ENCODE data around the gene MAPKAPK2.

MAPKAPK2 gene

GRCh38 chr1:206722751-206723461 is 38.2 kb downstream of the MAPKAPK2 start:
- no peak for DNase-seq (ENCODE audit: extremely low spot score)
- TF ChIP-seq FOXA1 (IDR thresholded peaks at IDR 0.05) (no peak), SUZ12 (IDR thresholded peaks at IDR 0.05) (no peak), LEF1 (IDR thresholded peaks at IDR 0.05; ENCODE audit: borderline replicate concordance) (no peak), NFRKB (IDR thresholded peaks at IDR 0.05) (no peak)
- ChIA-PET CTCF (no interaction called here), POLR2A (no interaction called here)

DNA sequence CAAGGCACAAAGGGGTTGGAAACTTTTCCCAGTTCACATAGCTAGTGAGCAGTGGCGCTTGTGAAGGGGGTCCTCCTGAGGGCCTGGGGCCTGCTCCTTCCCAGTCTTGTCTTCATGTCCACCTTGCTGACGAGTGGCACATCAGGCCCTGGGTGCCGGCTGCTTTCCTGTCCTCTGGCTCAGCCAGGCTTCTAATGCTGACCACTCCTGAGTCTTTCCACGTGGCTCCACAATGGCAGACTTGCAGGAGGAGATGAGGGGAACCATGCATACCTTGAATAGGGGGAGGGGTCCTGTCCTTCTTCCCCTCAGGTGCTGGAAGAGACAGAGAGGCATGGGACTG is 38.7 kb downstream of the MAPKAPK2 start:
- TF ChIP-seq LEF1 (IDR thresholded peaks at IDR 0.05; ENCODE audit: borderline replicate concordance) (no peak), SP1 (IDR thresholded peaks at IDR 0.05) (no peak), FOXM1 (IDR thresholded peaks at IDR 0.05; ENCODE audit: borderline replicate concordance) (no peak), NFRKB (IDR thresholded peaks at IDR 0.05) (no peak), ARNT (IDR thresholded peaks at IDR 0.05) (no peak), HDGF (IDR thresholded peaks at IDR 0.05; ENCODE audit: borderline replicate concordance) (no peak), ZNF384 (IDR thresholded peaks at IDR 0.05) (no peak), ELF4 (IDR thresholded peaks at IDR 0.05) (no peak), FOXA1 (IDR thresholded peaks at IDR 0.05) (no peak), FOXK2 (IDR thresholded peaks at IDR 0.05) (no peak), BHLHE40 (IDR thresholded peaks at IDR 0.05; ENCODE audit: borderline replicate concordance) (no peak), TARDBP (IDR thresholded peaks at IDR 0.05) (no peak)
- TF ChIP-seq, protein P1, sequence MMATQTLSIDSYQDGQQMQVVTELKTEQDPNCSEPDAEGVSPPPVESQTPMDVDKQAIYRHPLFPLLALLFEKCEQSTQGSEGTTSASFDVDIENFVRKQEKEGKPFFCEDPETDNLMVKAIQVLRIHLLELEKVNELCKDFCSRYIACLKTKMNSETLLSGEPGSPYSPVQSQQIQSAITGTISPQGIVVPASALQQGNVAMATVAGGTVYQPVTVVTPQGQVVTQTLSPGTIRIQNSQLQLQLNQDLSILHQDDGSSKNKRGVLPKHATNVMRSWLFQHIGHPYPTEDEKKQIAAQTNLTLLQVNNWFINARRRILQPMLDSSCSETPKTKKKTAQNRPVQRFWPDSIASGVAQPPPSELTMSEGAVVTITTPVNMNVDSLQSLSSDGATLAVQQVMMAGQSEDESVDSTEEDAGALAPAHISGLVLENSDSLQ (IDR thresholded peaks at IDR 0.05), result no peak
- POLR2A ChIA-PET, result no interaction called here
- DNase-seq (ENCODE audit: extremely low spot score), result no peak
- CTCF ChIA-PET, result no interaction called here

- DNase-seq (ENCODE audit: extremely low spot score), result no peak
- POLR2A ChIA-PET, result no interaction called here
- TF ChIP-seq ARNT (IDR thresholded peaks at IDR 0.05), result no peak
- no peak for TF ChIP-seq CTBP1 (IDR thresholded peaks at IDR 0.05; ENCODE audit: borderline replicate concordance)
- no peak for TF ChIP-seq L3MBTL2 (conservative IDR thresholded peaks at IDR 0.05)
- TF ChIP-seq ZNF384 (IDR thresholded peaks at IDR 0.05), result no peak
- TF ChIP-seq TARDBP (IDR thresholded peaks at IDR 0.05), result no peak
- CTCF ChIA-PET, result no interaction called here
Measured at GRCh38 chr1:206723805-206724472, 39.2 kb downstream of the MAPKAPK2 start.

DNA sequence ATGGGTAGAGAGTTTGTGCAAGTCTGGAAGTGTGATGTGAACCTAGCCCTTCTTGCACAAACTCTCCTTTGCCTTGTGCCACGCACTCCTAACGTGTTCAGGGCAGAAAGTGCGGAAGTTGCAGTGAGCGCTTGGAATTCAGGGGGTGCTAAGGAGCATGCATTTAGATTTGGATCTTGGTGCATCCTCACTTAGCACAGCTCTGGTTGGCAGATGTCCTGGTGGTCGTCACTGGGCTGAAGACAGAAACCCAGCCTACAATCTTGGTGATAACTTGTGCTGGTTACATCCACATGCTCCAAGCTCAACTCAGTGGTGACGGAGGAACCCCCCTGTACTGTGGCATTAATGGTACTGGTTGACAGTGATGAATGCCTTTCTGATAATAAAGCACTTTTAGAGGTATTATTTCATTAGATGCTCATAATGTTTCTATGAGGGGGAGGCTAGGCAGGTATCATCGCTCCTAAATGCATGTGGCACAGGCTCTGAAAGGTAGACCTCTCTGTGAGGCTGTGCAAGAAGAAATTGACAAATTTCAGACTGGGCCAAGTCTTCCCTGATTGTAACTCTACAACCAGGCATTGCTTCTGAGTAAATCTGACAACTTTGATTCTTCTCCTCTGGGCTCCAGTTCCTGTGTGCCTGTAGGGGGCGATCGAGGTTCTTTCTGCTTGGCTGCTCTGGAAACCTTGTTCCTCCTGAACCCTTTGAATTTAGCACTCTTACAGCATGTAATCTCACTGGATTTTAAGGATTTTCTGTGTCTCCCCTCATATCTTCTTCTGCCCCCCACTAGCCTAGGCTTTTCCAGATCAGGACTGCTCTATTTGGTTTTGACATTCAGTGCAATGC is 40.6 kb downstream of the MAPKAPK2 start:
- TF ChIP-seq, protein P1 (IDR thresholded peaks at IDR 0.05), result peak; percentile 57; the same call in 1 of the 2 replicates
- no peak for TF ChIP-seq FOXM1 (IDR thresholded peaks at IDR 0.05; ENCODE audit: borderline replicate concordance)
- peak; percentile 71 for DNase-seq (ENCODE audit: extremely low spot score)
- ChIA-PET CTCF (interaction anchor here (0.6 to 2.4 kb wide), 9 partner anchors 8 to 211 kb away, joined by 3 to 15 read pairs (median 3); no protein-coding TSS in a partner anchor), POLR2A (interaction anchor here (1.2 kb wide), 1 partner anchor 90 kb away, joined by 3 read pairs; the partner anchor contains the start of gene DYRK3)

DNA sequence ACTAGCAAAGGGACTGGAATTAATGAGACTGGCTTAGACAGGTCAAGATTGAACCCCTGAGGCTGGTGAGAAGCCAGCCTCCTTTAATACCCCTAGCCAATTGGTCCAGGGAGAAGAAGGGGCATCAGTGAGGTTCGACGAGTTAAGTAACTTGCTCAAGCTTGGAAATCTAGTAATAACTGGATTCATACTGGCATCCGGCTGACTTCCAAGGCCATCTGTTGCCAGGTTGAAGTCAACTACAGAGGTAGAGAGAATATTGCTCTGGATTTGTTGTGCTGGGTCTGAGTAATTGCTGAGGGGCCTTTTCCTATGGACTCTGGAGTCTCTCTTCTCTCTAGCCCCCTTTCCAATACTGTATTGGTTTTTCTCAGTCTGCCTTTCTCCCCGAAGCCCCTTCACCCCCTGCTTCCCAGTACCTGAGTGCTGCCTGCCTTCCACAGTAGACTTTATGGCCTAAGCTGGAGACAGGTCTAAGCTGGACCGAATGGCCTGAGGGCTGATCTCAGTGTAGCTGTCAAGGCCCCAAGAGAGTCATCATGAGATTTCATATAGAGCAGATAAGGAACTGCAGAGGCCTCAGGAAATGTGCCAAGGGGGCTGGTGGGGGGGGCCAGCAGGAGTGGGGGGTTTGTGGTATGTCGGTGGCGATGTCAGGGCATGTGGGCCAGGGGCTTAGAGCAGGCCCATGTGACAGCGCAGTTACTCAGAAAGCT is 43.4 kb downstream of the MAPKAPK2 start:
- no peak for TF ChIP-seq FOXM1 (IDR thresholded peaks at IDR 0.05; ENCODE audit: borderline replicate concordance)
- no peak for TF ChIP-seq SUZ12 (IDR thresholded peaks at IDR 0.05)
- no peak for TF ChIP-seq NFRKB (IDR thresholded peaks at IDR 0.05)
- no peak for TF ChIP-seq ELF4 (IDR thresholded peaks at IDR 0.05)
- TF ChIP-seq CTBP1 (IDR thresholded peaks at IDR 0.05; ENCODE audit: borderline replicate concordance), result no peak
- no peak for TF ChIP-seq TARDBP (IDR thresholded peaks at IDR 0.05)
- TF ChIP-seq ARNT (IDR thresholded peaks at IDR 0.05), result no peak
- TF ChIP-seq SP1 (IDR thresholded peaks at IDR 0.05), result no peak
- no peak for TF ChIP-seq FOXA1 (IDR thresholded peaks at IDR 0.05)
- no peak for TF ChIP-seq FOXK2 (IDR thresholded peaks at IDR 0.05)
- TF ChIP-seq LEF1 (IDR thresholded peaks at IDR 0.05; ENCODE audit: borderline replicate concordance), result no peak
- TF ChIP-seq HDGF (IDR thresholded peaks at IDR 0.05; ENCODE audit: borderline replicate concordance), result no peak
- no peak for TF ChIP-seq BHLHE40 (IDR thresholded peaks at IDR 0.05; ENCODE audit: borderline replicate concordance)
- TF ChIP-seq, protein P1 (IDR thresholded peaks at IDR 0.05), result no peak
- TF ChIP-seq ZNF384 (IDR thresholded peaks at IDR 0.05), result no peak
- no peak for TF ChIP-seq L3MBTL2 (conservative IDR thresholded peaks at IDR 0.05)
- CTCF ChIA-PET, result no interaction called here
- POLR2A ChIA-PET, result no interaction called here
- no peak for DNase-seq (ENCODE audit: extremely low spot score)

DNA sequence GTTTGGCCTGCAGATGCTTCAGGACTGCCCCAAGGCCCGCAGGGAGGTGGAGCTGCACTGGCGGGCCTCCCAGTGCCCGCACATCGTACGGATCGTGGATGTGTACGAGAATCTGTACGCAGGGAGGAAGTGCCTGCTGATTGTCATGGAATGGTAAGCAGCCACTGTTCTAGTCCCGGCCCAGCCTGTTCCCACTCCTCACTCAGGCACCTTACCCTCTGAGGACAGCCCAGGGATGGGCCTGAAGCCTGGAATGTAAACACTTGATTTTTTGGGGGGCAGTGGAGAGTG is 43.9 kb downstream of the MAPKAPK2 start:
- CTCF ChIA-PET, result no interaction called here
- TF ChIP-seq LEF1 (IDR thresholded peaks at IDR 0.05; ENCODE audit: borderline replicate concordance), result no peak
- TF ChIP-seq, protein P1 (IDR thresholded peaks at IDR 0.05), result no peak
- POLR2A ChIA-PET, result no interaction called here
- no peak for DNase-seq (ENCODE audit: extremely low spot score)
